HEK293T (cell line): ENCODE results near the gene RHBDL3.

Experiments
- CTCF ChIA-PET: fragments of 350-600 bp; formaldehyde crosslinking; extraction: SDS; loops from one replicate; lab custom pipeline; 2021; ENCODE audit warnings: antibody characterized with exemption, inconsistent platforms; lab: Yijun Ruan, JAX
- POLR2A ChIA-PET: fragments of 350-600 bp; formaldehyde crosslinking; extraction: SDS; loops from one replicate; lab custom pipeline; 2020; ENCODE audit warnings: antibody characterized with exemption, inconsistent platforms; lab: Yijun Ruan, JAX
- DNase-seq: peaks from one replicate; pipeline ENCODE4 v3.0.0; 2012; ENCODE audit warnings: mixed read lengths; ENCODE audit errors: extremely low spot score
- ARNT ChIP-seq: fragments of 450-650 bp; IDR thresholded peaks from 2 replicates; pipeline ENCODE4 v1.6.1; 2017; ENCODE audit warnings: mild to moderate bottlenecking
- BHLHE40 ChIP-seq: fragments of 450-650 bp; IDR thresholded peaks from 2 replicates; pipeline ENCODE4 v1.6.1; 2016; ENCODE audit warnings: mild to moderate bottlenecking, moderate library complexity, borderline replicate concordance
- CTBP1 ChIP-seq: fragments of 450-650 bp; IDR thresholded peaks from 2 replicates; pipeline ENCODE4 v1.6.1; 2016; ENCODE audit warnings: borderline replicate concordance
- ELF4 ChIP-seq: fragments of 450-650 bp; IDR thresholded peaks from 2 replicates; pipeline ENCODE4 v1.6.1; 2017; ENCODE audit warnings: antibody characterized with exemption
- FOXA1 ChIP-seq: fragments of 450-650 bp; IDR thresholded peaks from 2 replicates; pipeline ENCODE4 v1.6.1; 2016; ENCODE audit warnings: mild to moderate bottlenecking
- FOXK2 ChIP-seq: fragments of 450-650 bp; IDR thresholded peaks from 2 replicates; pipeline ENCODE4 v1.6.1; 2016; ENCODE audit warnings: mild to moderate bottlenecking
- FOXM1 ChIP-seq: fragments of 450-650 bp; IDR thresholded peaks from 2 replicates; pipeline ENCODE4 v1.6.1; 2017; ENCODE audit warnings: mild to moderate bottlenecking, borderline replicate concordance
- HDGF ChIP-seq: fragments of 450-650 bp; IDR thresholded peaks from 2 replicates; pipeline ENCODE4 v1.6.1; 2017; ENCODE audit warnings: antibody characterized with exemption, borderline replicate concordance
- L3MBTL2 ChIP-seq: fragments of 450-650 bp; conservative IDR thresholded peaks from 2 replicates; pipeline ENCODE4 v1.6.1; 2016; ENCODE audit warnings: mild to moderate bottlenecking
- LEF1 ChIP-seq: fragments of 450-650 bp; IDR thresholded peaks from 2 replicates; pipeline ENCODE4 v1.6.1; 2017; ENCODE audit warnings: mild to moderate bottlenecking, borderline replicate concordance
- NFRKB ChIP-seq: fragments of 450-650 bp; IDR thresholded peaks from 2 replicates; pipeline ENCODE4 v1.6.1; 2016; ENCODE audit warnings: mild to moderate bottlenecking, moderate library complexity
- PKNOX1 ChIP-seq: fragments of 450-650 bp; IDR thresholded peaks from 2 replicates; pipeline ENCODE4 v1.6.1; 2016
- SP1 ChIP-seq: fragments of 450-650 bp; IDR thresholded peaks from 2 replicates; pipeline ENCODE4 v1.6.1; 2017
- SUZ12 ChIP-seq: fragments of 450-650 bp; IDR thresholded peaks from 2 replicates; pipeline ENCODE4 v1.6.1; 2016; ENCODE audit warnings: mild to moderate bottlenecking
- TARDBP ChIP-seq: fragments of 450-650 bp; IDR thresholded peaks from 2 replicates; pipeline ENCODE4 v1.6.1; 2016
- ZNF384 ChIP-seq: fragments of 450-650 bp; IDR thresholded peaks from 2 replicates; pipeline ENCODE4 v1.6.1; 2016

RHBDL3 gene

GRCh38 chr17:32285306-32285705 lies 19.7 kb downstream of the RHBDL3 start:
- no peak for DNase-seq
- no peak for TF ChIP-seq ZNF384
- no peak for TF ChIP-seq FOXK2
- no peak for TF ChIP-seq PKNOX1
- TF ChIP-seq BHLHE40: no peak
- no peak for TF ChIP-seq ARNT
- TF ChIP-seq NFRKB: no peak
- TF ChIP-seq HDGF: no peak
- no peak for TF ChIP-seq FOXM1
- TF ChIP-seq TARDBP: no peak
- TF ChIP-seq SUZ12: no peak
- TF ChIP-seq L3MBTL2: no peak
- TF ChIP-seq FOXA1: no peak
- no peak for TF ChIP-seq LEF1
- no peak for TF ChIP-seq CTBP1
- no peak for TF ChIP-seq SP1
- no peak for TF ChIP-seq ELF4
- CTCF ChIA-PET: no interaction called here
- POLR2A ChIA-PET: interaction anchor here (0.7 kb wide), 1 partner anchor 268 kb away, joined by 3 read pairs; no protein-coding TSS in a partner anchor

DNA sequence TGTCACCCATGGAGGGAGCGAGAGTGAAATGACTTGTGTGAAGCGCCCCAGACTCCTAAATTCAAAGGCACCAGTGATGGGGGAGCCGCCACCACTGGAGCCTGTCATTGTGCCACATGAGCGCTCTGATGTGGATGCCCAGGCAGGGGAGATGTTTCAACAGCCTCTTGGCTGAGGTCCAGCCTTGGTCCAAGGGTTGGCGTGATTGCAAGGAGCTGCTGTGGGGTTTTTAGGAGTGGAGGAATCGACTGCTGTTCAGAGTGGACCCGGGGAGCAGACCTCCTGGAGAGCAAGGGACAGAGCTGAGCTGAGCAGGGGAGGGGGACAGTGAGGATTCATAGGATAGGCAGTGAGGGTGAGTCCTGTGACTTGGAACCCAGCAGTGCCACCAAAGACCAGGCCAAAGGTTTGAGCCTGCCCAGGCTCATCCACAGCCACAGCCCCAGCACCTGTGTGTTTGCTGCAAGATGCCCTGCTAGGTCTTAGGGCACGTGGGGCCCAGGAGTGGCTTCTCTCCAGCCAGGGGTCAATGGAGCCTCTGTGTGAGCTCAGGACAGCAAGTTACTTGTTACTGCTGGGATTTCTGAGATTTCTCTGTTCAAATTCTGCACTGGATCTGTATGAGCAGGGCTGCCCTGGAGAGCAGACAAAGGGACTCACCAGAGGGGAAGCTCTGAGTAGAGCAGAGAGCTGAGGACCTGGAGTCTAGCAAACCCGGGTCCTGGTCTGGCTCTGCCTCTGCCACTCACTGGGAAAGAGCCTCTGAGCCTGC lies 20.3 kb downstream of the RHBDL3 start:
- CTCF ChIA-PET: interaction anchor here (1.1 to 1.2 kb wide), 2 partner anchors 14 to 33 kb away, joined by 3 to 4 read pairs; no protein-coding TSS in a partner anchor
- TF ChIP-seq ARNT: no peak
- no peak for TF ChIP-seq NFRKB
- TF ChIP-seq PKNOX1: no peak
- TF ChIP-seq SUZ12: no peak
- no peak for TF ChIP-seq FOXA1
- DNase-seq: no peak
- POLR2A ChIA-PET: no interaction called here

GRCh38 chr17:32286518-32286900 lies 20.9 kb downstream of the RHBDL3 start:
- ChIA-PET POLR2A (no interaction called here), CTCF (interaction anchor here (1.1 to 1.2 kb wide), 2 partner anchors 14 to 34 kb away, joined by 3 to 4 read pairs; no protein-coding TSS in a partner anchor)
- TF ChIP-seq SUZ12: no peak
- no peak for TF ChIP-seq FOXK2
- TF ChIP-seq CTBP1: no peak
- TF ChIP-seq SP1: no peak
- TF ChIP-seq ZNF384: no peak
- TF ChIP-seq HDGF: no peak
- no peak for TF ChIP-seq FOXM1
- no peak for TF ChIP-seq ARNT
- TF ChIP-seq PKNOX1: no peak
- no peak for TF ChIP-seq NFRKB
- no peak for TF ChIP-seq TARDBP

GRCh38 chr17:32287804-32288511 lies 22.3 kb downstream of the RHBDL3 start:
- ChIA-PET CTCF (interaction anchor here (0.6 kb wide), 1 partner anchor 48 kb away, joined by 3 read pairs; no protein-coding TSS in a partner anchor), POLR2A (interaction anchor here (0.9 kb wide), 1 partner anchor 22 kb away, joined by 3 read pairs; the partner anchor contains the start of gene RHBDL3)
- TF ChIP-seq ZNF384 (no peak), TARDBP (no peak), PKNOX1 (no peak), HDGF (no peak), ARNT (no peak), ELF4 (no peak), LEF1 (no peak), SUZ12 (no peak), L3MBTL2 (no peak), BHLHE40 (no peak), FOXK2 (no peak), NFRKB (no peak), CTBP1 (no peak), FOXM1 (no peak)
- DNase-seq: no peak

More at GRCh38 chr17:32286518-32286900, 20.9 kb downstream of the RHBDL3 start:
- DNase-seq: no peak

GRCh38 chr17:32288615-32289014 lies 23.0 kb downstream of the RHBDL3 start:
- no peak for DNase-seq
- TF ChIP-seq LEF1 (no peak), NFRKB (no peak), BHLHE40 (no peak), ELF4 (no peak)
- ChIA-PET POLR2A (no interaction called here), CTCF (interaction anchor here (0.6 kb wide), 1 partner anchor 48 kb away, joined by 3 read pairs; no protein-coding TSS in a partner anchor)
